HCT116 (cell line): ENCODE data around the gene ZSWIM6. TPM values are rescaled to one million over a fixed set of nuclear protein-coding genes. Genes with fewer than 3 reads are reported as not detected.

ENCODE experiments used
- ATAC-seq: fragments of 200-7000 bp; cut with Tn5 transposase; 2 replicates; pipeline ENCODE4 v1.9.1; 2020; ENCODE audit warnings: mild to moderate bottlenecking, moderate library complexity
- BruUV-seq: library from RNA; stranded (reverse); fragments of 400-500 nt; replicated peaks from 2 replicates; lab custom pipeline; 2021; lab: Mats Ljungman, UMichigan
- CTCF ChIA-PET: fragments of 300-600 bp; sonication (Branson Sonifier 250); formaldehyde crosslinking; loops from one replicate; lab custom pipeline; 2021; ENCODE audit warnings: antibody characterized with exemption; lab: Charles Lee
- POLR2A ChIA-PET: fragments of 300-600, 350-600 bp; sonication (Branson Sonifier 250); formaldehyde crosslinking; loops from one replicate; lab custom pipeline; 2021; ENCODE audit warnings: antibody characterized with exemption; lab: Charles Lee
- RAD21 ChIA-PET, 2 experiments: fragments of 300-600 bp; sonication (Branson Sonifier 250); formaldehyde crosslinking; loops; one replicate each; lab custom pipeline; 2023; ENCODE audit warnings: low total read pairs in 2 of 2; ENCODE audit not compliant: uncharacterized antibody in 2 of 2, unreplicated experiment in 2 of 2, low non-redundant PET in 1 of 2; lab: Charles Lee
- DNase-seq: peaks from one replicate; pipeline ENCODE4 v3.0.0-alpha.2; 2010; ENCODE audit warnings: low read depth, low spot score
- H2AFZ ChIP-seq: fragments of 200-600 bp; shearing (Covaris generic), sonication (generic); 2 replicates; pipeline ENCODE4 v1.6.1; 2017; ENCODE audit warnings: low read depth, mixed run types, mixed read lengths, antibody characterized with exemption, low read length; ENCODE audit not compliant: poor library complexity, severe bottlenecking
- H3K27ac ChIP-seq: 2 replicates; pipeline ENCODE4 v1.5.1; 2012; ENCODE audit warnings: low read depth, low read length
- H3K27me3 ChIP-seq: fragments of 200-600 bp; sonication (generic); 2 replicates; pipeline ENCODE4 v1.6.1; 2016; ENCODE audit warnings: mixed run types, low read length, mixed read lengths; ENCODE audit not compliant: insufficient read depth
- H3K36me3 ChIP-seq, 2 experiments: fragments of 200-500 bp in 1 of 2; fragments of 200-600 bp in 1 of 2; sonication (Bioruptor generic) in 1 of 2; sonication (generic) in 1 of 2; 2 replicates each; pipeline versions ENCODE4 v1.5.1 to v1.6.1; 2014 to 2016; ENCODE audit warnings: low read length in 2 of 2, inconsistent platforms in 1 of 2, mixed read lengths in 1 of 2, mixed run types in 1 of 2; ENCODE audit not compliant: insufficient read depth in 2 of 2, control insufficient read depth in 1 of 2
- H3K4me1 ChIP-seq, 2 experiments: fragments of 200-600 bp in 1 of 2; sonication (generic) in 1 of 2; 2 replicates each; pipeline versions ENCODE4 v1.5.1 to v1.6.1; 2012 to 2017; ENCODE audit warnings: low read length in 2 of 2, inconsistent platforms in 1 of 2, mild to moderate bottlenecking in 1 of 2, mixed read lengths in 1 of 2, mixed run types in 1 of 2, moderate library complexity in 1 of 2; ENCODE audit not compliant: insufficient read depth in 2 of 2, control insufficient read depth in 1 of 2
- H3K4me2 ChIP-seq: fragments of 200-600 bp; sonication (generic); 2 replicates; pipeline ENCODE4 v1.6.1; 2017; ENCODE audit warnings: mixed run types, low read length, mixed read lengths
- H3K4me3 ChIP-seq, 2 experiments: fragments of 200-600 bp in 1 of 2; sonication (generic) in 1 of 2; replicated peaks in 1 of 2; 2 replicates each; pipeline ENCODE4 v1.5.1; 2011 to 2016; ENCODE audit warnings: low read length in 2 of 2, control low read depth in 1 of 2, low read depth in 1 of 2, mild to moderate bottlenecking in 1 of 2, mixed read lengths in 1 of 2, mixed run types in 1 of 2
- H3K79me2 ChIP-seq: fragments of 200-600 bp; sonication (generic); 2 replicates; pipeline ENCODE4 v1.6.1; 2017; ENCODE audit warnings: mild to moderate bottlenecking, mixed run types, low read length, moderate library complexity, mixed read lengths; ENCODE audit not compliant: insufficient read depth
- H3K9ac ChIP-seq: fragments of 200-600 bp; sonication (generic); 2 replicates; pipeline ENCODE4 v1.6.1; 2016; ENCODE audit warnings: low read length, mixed read lengths
- H3K9me2 ChIP-seq: fragments of 200-600 bp; sonication (generic), shearing (Covaris generic); 2 replicates; pipeline ENCODE4 v1.6.1; 2017; ENCODE audit warnings: mixed run types, mild to moderate bottlenecking, moderate library complexity; ENCODE audit not compliant: insufficient read depth
- H3K9me3 ChIP-seq, 2 experiments: fragments of 200-500 bp in 1 of 2; fragments of 200-600 bp in 1 of 2; sonication (Bioruptor generic) in 1 of 2; sonication (generic) in 1 of 2; 2 replicates each; pipeline ENCODE4 v1.6.1; 2014 to 2017; ENCODE audit warnings: low read length in 2 of 2, mixed read lengths in 2 of 2, inconsistent platforms in 1 of 2, low read depth in 1 of 2, mild to moderate bottlenecking in 1 of 2, mixed run types in 1 of 2, moderate library complexity in 1 of 2; ENCODE audit not compliant: control insufficient read depth in 1 of 2, insufficient read depth in 1 of 2
- H4K20me1 ChIP-seq: fragments of 200-600 bp; sonication (generic), shearing (Covaris generic); 2 replicates; pipeline ENCODE4 v1.6.1; 2017; ENCODE audit warnings: mixed run types, mild to moderate bottlenecking, moderate library complexity; ENCODE audit not compliant: insufficient read depth
- ATF3 ChIP-seq: IDR thresholded peaks from 2 replicates; pipeline ENCODE4 v1.6.1; 2012
- CBX3 ChIP-seq: IDR thresholded peaks from 2 replicates; pipeline ENCODE4 v1.6.1; 2012; ENCODE audit warnings: low read depth
- CTCF ChIP-seq, 3 experiments: fragments of 200-600 bp in 1 of 3; sonication (generic) in 1 of 3; IDR thresholded peaks in 2 of 3; conservative IDR thresholded peaks in 1 of 3; 2 replicates each; pipeline ENCODE4 v1.5.1; 2012 to 2017; ENCODE audit warnings: low read depth in 2 of 3, low read length in 2 of 3, antibody characterized with exemption in 1 of 3, borderline replicate concordance in 1 of 3, control low read depth in 1 of 3, mild to moderate bottlenecking in 1 of 3, mixed read lengths in 1 of 3, mixed run types in 1 of 3, moderate library complexity in 1 of 3; ENCODE audit not compliant: insufficient read depth in 1 of 3
- EGR1 ChIP-seq: IDR thresholded peaks from 2 replicates; pipeline ENCODE4 v1.6.1; 2012; ENCODE audit warnings: low read depth
- ELF1 ChIP-seq: IDR thresholded peaks from 2 replicates; pipeline ENCODE4 v1.6.1; 2012; ENCODE audit warnings: low read depth, borderline replicate concordance
- EZH2 ChIP-seq: fragments of 200-600 bp; sonication (generic); IDR thresholded peaks from 2 replicates; pipeline ENCODE4 v1.6.1; 2017; ENCODE audit warnings: antibody characterized with exemption, mixed run types
- EZH2phosphoT487 ChIP-seq: fragments of 200-600 bp; IDR thresholded peaks from 2 replicates; pipeline ENCODE4 v1.6.1; 2018; ENCODE audit warnings: antibody characterized with exemption, borderline replicate concordance
- JUND ChIP-seq: IDR thresholded peaks from 2 replicates; pipeline ENCODE4 v1.6.1; 2012
- MAX ChIP-seq: IDR thresholded peaks from 2 replicates; pipeline ENCODE4 v1.6.1; 2012
- POLR2A ChIP-seq: IDR thresholded peaks from 2 replicates; pipeline ENCODE4 v1.7.0; 2011; ENCODE audit warnings: borderline replicate concordance; ENCODE audit not compliant: insufficient read depth, insufficient read length; ENCODE audit errors: extremely low read depth
- POLR2AphosphoS5 ChIP-seq: IDR thresholded peaks from 2 replicates; pipeline ENCODE4 v1.6.1; 2011; ENCODE audit warnings: mild to moderate bottlenecking, low read depth, low read length, moderate library complexity
- RAD21 ChIP-seq: IDR thresholded peaks from 2 replicates; pipeline ENCODE4 v1.6.1; 2012; ENCODE audit warnings: low read depth, mild to moderate bottlenecking
- REST ChIP-seq: IDR thresholded peaks from 2 replicates; pipeline ENCODE4 v1.6.1; 2012; ENCODE audit warnings: low read depth
- SIN3A ChIP-seq: IDR thresholded peaks from 2 replicates; pipeline ENCODE4 v1.6.1; 2012; ENCODE audit warnings: low read depth
- SRF ChIP-seq: IDR thresholded peaks from 2 replicates; pipeline ENCODE4 v1.6.1; 2012; ENCODE audit warnings: low read depth
- YY1 ChIP-seq: IDR thresholded peaks from 2 replicates; pipeline ENCODE4 v1.6.1; 2011; ENCODE audit warnings: low read length, low read depth, moderate library complexity, mild to moderate bottlenecking; ENCODE audit not compliant: insufficient replicate concordance; ENCODE audit errors: extremely low read depth
- ZBTB33 ChIP-seq: IDR thresholded peaks from 2 replicates; pipeline ENCODE4 v1.6.1; 2011; ENCODE audit warnings: mild to moderate bottlenecking, low read length, moderate library complexity; ENCODE audit not compliant: insufficient replicate concordance; ENCODE audit errors: extremely low read depth
- ZFX ChIP-seq: fragments of 450-650 bp; IDR thresholded peaks from 2 replicates; pipeline ENCODE4 v1.6.1; 2017
- ZNF274 ChIP-seq: fragments of 200-500 bp; sonication (Bioruptor generic); IDR thresholded peaks from 2 replicates; pipeline ENCODE4 v1.6.1; 2014; ENCODE audit warnings: mild to moderate bottlenecking, low read depth, low read length, inconsistent platforms
- intact Hi-C: fragments of 100-400 bp; cut with micrococcal nuclease; formaldehyde crosslinking; loops from 2 replicates; pipeline ENCODE4 v1.10.0; 2022
- total RNA-seq: library from RNA; stranded (reverse); gene quantifications from one replicate; pipeline ENCODE4 v1.2.1, GENCODE V29; 2021; ENCODE audit not compliant: unreplicated experiment

The ZSWIM6 gene
- total RNA-seq, 1 experiment from 2014 or later = 7.4 TPM

GRCh38 chr5:61590473-61590872 lies 258.4 kb downstream of the ZSWIM6 start:
- CTCF ChIA-PET = no interaction called here
- Histone ChIP-seq H3K9me3 (no peaks in the 10 kb centered on the region), H3K79me2 (no peaks in the 10 kb centered on the region), H3K36me3 (no peaks in the 10 kb centered on the region), H3K27me3 (no peaks in the 10 kb centered on the region; the same call in 1 of the 2 replicates), H3K4me3 (no peak overlapping the region), H3K9me2 (no peaks in the 10 kb centered on the region), H3K4me2 (no peak overlapping the region), H3K27ac (no peak overlapping the region), H3K9ac (no peak overlapping the region), H2AFZ (no peak overlapping the region), H4K20me1 (no peaks in the 10 kb centered on the region), H3K4me1 (no peaks in the 10 kb centered on the region)
- POLR2A ChIA-PET = no interaction called here
- DNase-seq (no peak), ATAC-seq (no peak)
- RAD21 ChIA-PET = no interaction called here
- no TSS peak for BruUV-seq
- intact Hi-C loops = no loop called here
- TF ChIP-seq ZFX (no peak), ELF1 (no peak), SIN3A (no peak), CTCF (IDR thresholded peaks at IDR 0.05 in 2 of 3, conservative IDR thresholded peaks at IDR 0.05 in 1 of 3; ENCODE audit: borderline replicate concordance in 1 of 3, insufficient read depth in 1 of 3, low read depth in 2 of 3, low read length in 2 of 3) (no peak), EGR1 (no peak), POLR2A (no peak), JUND (no peak), CBX3 (no peak), SRF (no peak), REST (no peak), EZH2 (no peak), MAX (no peak), ATF3 (no peak), ZBTB33 (no peak), RAD21 (no peak), ZNF274 (no peak), POLR2AphosphoS5 (no peak), YY1 (no peak), EZH2phosphoT487 (no peak)
